Activated CD4-positive, alpha-beta T cell treated with anti-CD3 and anti-CD28 coated beads for 1 hour (primary cell): ENCODE results near the gene SLCO1B3.

Experiments
- DNase-seq: peaks from one replicate; pipeline ENCODE4 v3.0.0-alpha.2; 2020

Gene SLCO1B3

DNA sequence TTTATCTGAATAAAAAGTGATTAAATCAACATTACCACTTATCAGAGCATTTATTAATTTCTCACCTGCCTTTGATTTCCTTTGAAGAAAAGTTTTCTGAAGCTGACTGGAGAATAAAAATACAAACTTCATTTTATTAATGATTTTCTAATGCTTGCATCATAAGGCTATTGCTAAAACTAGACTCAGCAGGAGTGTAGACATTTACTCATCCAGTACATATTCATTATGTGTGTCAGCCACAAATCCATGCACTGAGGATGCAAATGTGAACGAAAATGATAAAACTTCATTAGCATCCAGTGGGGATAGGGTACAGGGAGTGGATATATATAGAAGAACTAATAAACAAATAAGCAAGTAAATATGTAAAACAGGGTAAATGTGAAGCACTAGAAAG lies 74.6 kb downstream of the SLCO1B3 start:
- DNase-seq, result no peak

DNA sequence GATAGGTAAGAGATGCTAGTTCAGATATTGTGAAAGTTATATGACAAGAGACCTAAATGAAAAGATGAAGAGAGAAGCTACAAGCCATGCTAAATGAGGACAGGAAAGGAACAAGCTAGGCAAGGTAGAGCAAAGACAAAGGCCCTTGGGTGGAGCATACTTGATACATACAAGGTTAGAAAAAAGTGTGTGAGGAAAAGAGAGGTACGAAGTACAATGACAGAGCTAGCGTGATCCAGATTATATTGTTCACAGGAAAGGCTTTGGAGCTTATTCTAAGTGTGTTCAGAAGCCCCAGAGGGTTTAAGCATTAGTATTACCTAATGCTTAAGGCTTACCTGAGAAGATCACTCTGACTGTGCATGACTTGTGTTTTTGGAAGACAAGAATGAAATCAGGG lies 75.0 kb downstream of the SLCO1B3 start:
- DNase-seq, result no peak

DNA sequence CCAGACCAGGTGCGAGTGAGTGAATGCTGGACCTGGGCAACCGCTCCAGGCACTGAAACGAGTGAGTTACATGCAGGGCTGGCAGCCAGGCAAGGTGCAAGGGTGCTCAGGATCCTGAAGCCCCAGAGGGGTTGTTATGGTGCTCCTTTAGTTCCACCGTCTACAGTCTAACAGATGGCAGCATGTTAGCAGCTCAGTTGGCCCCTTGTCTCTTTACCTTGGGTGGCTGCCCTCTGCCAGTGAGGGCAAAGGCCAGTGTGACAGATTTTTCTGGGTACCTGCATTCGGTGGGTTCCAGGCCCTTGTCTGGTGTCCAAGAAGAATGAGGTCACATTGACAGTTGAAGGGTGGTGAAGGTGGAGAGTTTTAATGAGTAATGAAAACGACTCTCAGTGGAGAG lies 106.8 kb downstream of the SLCO1B3 start:
- no peak for DNase-seq

DNA sequence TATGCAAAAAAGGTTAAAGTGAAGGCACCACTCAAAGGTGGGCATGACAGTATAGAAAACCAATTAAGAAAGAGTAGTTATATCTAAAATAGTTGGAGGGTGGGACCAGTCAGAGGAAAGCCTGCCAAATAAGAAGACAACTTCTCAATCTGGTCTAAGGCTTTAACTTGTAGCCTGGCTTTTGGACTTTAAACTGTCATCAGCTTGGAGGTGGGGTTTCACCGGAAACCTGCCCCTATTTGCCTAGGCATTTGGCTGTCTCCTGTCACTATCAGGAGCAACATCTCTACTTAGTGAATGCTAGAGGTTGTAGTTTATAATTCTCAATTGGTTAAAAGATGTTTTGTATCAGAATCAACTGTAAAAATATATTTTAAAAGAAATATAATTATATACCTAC lies 107.3 kb downstream of the SLCO1B3 start:
- DNase-seq, result no peak

DNA sequence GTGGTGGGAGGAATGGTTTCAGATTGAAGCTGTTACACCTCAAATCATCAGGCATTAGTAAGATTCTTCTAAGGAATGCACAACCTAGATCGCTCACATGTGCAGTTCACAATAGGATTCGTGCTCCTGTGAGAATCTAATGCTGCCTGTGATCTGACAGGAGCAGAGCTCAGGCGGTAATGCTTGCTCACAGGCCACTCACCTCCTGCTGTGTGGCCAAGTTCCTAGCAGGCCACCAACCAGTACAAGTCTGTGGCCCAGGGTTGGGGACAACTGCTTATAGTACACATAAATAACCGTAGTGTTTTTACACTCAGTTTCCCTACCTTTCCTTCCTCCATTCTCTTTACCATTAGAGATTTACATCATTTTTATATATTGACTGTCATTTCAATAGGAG lies 121.4 kb downstream of the SLCO1B3 start:
- no peak for DNase-seq

DNA sequence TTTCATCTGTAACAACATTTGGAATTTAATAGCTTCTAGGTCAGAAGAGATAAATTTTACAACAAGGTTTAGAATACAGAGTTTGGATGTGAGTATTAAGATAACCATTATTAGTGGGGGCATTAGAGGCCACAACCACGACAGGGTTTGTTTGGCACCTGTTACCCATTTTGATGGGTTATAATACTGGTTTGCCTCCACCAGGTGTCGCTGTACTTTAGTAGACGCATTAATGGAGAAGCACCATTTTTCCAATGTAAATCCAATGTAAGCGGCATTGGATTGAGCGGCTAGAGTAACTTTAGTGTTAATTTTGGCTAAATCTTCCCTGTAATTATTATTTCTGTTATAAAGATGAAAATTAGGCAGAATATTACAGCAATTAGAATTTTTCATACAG lies 136.2 kb downstream of the SLCO1B3 start:
- DNase-seq, result no peak

DNA sequence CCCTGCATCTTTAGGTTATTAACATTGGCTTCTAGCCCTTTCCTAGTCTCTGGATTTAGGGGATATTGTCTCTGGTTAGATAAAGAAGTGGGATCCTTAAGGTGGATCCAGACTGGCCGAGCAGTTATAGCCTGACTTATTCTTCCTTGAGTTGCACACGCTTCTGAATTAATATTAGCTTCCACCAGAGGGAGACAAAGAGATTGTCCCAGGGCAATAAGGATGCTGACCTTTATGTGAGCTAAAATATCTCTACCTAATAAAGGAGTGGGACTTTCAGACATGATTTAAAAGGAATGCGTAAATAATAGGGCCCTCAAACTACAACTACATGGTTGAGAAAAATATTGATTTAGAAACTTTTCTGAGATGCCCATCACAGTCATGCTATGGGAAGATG lies 139.7 kb downstream of the SLCO1B3 start:
- DNase-seq, result no peak

DNA sequence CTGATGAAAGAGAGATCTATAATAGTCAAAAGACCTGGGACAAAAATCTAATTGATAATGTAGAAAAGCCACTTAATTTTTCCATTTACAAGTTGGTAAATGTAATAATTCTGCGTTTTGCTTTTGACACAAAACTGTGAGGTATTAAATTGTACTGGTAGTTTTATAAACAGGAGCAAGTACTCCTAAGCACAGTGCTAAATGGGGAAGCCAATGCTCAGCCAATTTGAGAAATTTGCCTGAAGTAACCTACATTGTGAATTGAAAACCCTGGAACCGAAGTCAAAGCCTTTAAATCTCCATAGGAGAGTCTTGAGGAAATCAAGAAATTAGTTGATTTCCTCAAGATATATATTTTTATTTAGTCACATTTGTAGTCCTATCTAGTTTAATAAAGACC lies 152.8 kb downstream of the SLCO1B3 start:
- no peak for DNase-seq

DNA sequence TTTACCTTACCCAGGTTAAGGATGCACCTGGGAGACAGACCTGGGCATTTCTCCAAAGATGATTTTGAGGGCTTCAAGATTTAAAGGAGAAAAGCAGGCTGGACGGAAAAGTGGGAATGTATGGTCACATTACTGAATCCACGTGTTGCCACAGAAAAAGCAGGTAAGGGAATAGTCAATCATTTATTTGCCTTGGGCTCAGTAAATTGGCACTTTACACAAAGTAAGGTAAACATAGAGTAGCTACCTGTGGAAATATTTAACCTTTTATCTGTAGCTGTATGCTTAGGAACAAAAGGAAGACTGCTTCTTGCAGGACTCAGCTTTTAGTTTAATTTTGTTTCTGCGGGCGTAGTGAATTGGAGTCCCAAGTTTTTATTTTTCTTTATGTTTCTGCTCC lies 153.3 kb downstream of the SLCO1B3 start:
- DNase-seq, result no peak
